ENCODE results near the gene EFNB1. TPM values are rescaled to one million over a fixed set of nuclear protein-coding genes. Genes with fewer than 3 reads are reported as not detected.

Gene EFNB1
- total RNA-seq, 1 donor = 7.4 TPM

- no peak overlapping the region for H3K4me3 ChIP-seq (ENCODE audit: low read depth, low read length)
- no peak for DNase-seq (ENCODE audit: low read depth)
- TF ChIP-seq CTCF (IDR thresholded peaks at IDR 0.05; ENCODE audit: insufficient read depth, low read length) = no peak
Observed at GRCh38 chrX:68853665-68854251, 24.9 kb downstream of the EFNB1 start.

GRCh38 chrX:68865300-68865699, 36.5 kb downstream of the EFNB1 start:
- no peak overlapping the region for H3K4me3 ChIP-seq (ENCODE audit: low read depth, low read length)
- no peak for DNase-seq (ENCODE audit: low read depth)
- TF ChIP-seq CTCF (IDR thresholded peaks at IDR 0.05; ENCODE audit: insufficient read depth, low read length) = no peak

- H3K4me3 ChIP-seq (ENCODE audit: low read depth, low read length) = no peak overlapping the region
- no peak for DNase-seq (ENCODE audit: low read depth)
- TF ChIP-seq CTCF (IDR thresholded peaks at IDR 0.05; ENCODE audit: insufficient read depth, low read length) = no peak
Observed at GRCh38 chrX:68865926-68866325, 37.1 kb downstream of the EFNB1 start.

- no peak for DNase-seq (ENCODE audit: low read depth)
- TF ChIP-seq CTCF (IDR thresholded peaks at IDR 0.05; ENCODE audit: insufficient read depth, low read length) = no peak
- H3K4me3 ChIP-seq (ENCODE audit: low read depth, low read length) = no peak overlapping the region
Observed at GRCh38 chrX:68867458-68868112, 38.8 kb downstream of the EFNB1 start.

GRCh38 chrX:68868316-68868715, 39.5 kb downstream of the EFNB1 start:
- TF ChIP-seq CTCF (IDR thresholded peaks at IDR 0.05; ENCODE audit: insufficient read depth, low read length) = no peak
- DNase-seq (ENCODE audit: low read depth) = no peak
- no peak overlapping the region for H3K4me3 ChIP-seq (ENCODE audit: low read depth, low read length)

- DNase-seq (ENCODE audit: low read depth) = no peak
- H3K4me3 ChIP-seq (ENCODE audit: low read depth, low read length) = no peak overlapping the region
- no peak for TF ChIP-seq CTCF (IDR thresholded peaks at IDR 0.05; ENCODE audit: insufficient read depth, low read length)
Observed at GRCh38 chrX:68868902-68869800, 40.3 kb downstream of the EFNB1 start.

Measured in fibroblast of the aortic adventitia (primary cell).